HG03139 (cell line): ENCODE data around the gene CARD9.
"Not testable (repeated sequence)": the region's sequence is repeated elsewhere in the genome, so short reads cannot be mapped to it uniquely, and the experiment has no call there.

ENCODE experiments used
- ATAC-seq: cut with Tn5 transposase; IDR thresholded peaks from one replicate; pipeline ENCODE4 v1.9.1; 2021; ENCODE audit not compliant: unreplicated experiment

The CARD9 gene

DNA sequence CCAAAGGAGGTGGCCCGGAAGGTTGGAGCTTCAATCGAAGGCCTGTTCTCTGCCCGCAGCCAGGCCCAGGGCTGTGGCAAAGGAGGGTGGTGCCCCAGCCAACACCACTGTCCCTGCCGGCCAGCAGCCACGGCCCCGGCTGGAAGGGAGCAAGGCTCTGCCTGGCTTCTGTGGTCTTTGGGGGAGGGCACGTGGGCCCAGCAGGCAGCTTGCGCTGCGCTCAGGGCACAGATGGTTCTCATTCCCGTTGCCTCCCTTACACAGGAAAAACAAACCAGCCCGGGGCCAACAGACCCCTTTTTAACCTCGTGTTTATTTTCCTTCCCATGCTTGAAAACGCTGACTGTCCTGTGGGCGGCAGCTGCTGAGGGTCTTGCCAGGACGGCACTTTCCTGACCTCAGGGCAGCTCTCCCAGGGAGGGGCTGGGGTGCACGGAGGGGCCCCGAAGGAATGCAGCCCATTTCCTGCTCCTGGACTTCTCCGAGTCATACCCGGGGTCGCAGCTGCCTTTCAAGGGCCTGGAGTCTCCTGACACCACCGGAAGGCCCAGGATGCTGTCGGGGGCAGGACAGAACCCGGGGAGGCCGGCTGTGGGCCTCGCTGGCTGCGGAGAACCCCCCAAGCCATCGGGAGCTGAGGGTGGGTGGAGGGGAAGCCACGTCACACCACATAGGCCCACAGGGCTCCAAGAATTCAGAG is 47.3 kb downstream of the CARD9 start:
- no peak for ATAC-seq

DNA sequence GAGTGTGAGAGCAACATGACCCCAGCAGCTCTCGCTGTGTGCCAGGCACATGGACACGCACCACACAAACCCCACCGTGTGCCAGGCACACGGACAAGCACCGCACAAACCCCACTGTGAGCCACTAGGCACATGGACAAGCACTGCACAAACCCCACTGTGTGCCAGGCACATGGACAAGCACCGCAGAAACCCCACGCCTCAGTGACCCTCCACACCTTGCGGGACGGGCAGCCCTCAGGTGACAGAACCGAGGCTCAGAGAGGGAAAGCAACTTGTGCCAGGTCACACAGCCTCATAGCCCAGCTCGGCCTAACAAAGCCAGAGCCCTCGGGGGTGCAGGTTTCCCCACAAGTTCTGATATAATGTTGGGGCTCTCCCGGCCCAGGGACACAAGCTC is 48.1 kb downstream of the CARD9 start:
- ATAC-seq: no peak

DNA sequence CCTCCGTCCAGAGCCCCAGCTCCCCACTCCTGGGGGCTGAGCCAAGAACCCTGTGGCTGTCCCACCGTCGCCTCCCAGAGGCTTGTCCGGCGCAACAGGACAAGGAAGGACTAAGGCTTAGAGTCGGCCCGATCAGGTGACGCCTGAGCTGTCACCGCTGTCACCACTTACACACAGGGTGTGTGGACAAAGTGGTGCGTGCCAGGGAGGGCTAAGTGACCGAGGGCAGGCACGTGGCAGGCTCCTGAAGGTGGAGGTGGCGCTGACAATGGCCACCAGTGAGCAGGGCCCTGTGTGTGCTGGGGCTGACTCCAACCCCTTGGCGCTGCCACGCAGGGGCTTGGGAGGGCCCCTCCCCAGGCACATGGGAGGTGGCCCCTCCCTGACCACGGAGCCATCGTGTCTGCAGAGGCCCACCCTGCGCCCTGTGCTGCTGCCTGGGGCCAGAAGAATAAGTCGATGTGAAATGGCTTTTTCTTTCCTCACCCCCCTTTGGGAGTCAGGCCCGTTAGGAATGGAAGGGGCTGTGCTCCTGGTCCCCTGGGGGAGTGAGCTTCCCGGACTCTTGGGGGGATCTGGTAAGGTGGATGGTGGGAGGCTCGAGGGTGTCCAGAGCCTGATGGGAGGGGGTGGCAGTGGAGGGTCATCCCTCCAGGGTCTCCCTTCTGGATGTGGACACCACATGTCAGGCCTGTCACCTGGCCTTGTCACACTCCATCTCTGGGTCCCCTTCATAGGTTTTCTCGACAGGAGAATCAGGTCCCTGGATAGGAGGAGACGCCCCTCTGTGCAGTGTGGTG is 48.8 kb downstream of the CARD9 start:
- no peak for ATAC-seq

DNA sequence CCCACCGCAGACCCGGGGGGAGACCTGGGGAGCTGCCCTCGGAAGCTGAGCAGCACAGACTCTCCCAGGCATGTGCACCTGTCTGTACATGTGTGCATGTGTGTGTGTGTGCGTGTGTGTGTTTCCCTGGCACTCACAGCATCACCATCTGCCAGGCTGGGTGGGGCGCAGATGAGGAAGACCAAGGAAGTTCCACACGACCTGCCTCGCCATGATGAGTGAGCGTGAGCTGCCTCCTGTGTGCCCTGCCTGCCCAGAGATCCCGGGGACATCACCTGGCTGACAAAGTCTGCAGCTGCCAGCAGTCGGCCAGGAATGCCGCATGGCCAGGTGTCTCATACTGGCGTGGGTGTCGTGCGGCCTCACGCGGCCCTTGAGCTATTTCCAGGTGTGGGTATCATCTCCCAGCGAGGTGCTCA is 50.1 kb downstream of the CARD9 start:
- ATAC-seq: no peak

DNA sequence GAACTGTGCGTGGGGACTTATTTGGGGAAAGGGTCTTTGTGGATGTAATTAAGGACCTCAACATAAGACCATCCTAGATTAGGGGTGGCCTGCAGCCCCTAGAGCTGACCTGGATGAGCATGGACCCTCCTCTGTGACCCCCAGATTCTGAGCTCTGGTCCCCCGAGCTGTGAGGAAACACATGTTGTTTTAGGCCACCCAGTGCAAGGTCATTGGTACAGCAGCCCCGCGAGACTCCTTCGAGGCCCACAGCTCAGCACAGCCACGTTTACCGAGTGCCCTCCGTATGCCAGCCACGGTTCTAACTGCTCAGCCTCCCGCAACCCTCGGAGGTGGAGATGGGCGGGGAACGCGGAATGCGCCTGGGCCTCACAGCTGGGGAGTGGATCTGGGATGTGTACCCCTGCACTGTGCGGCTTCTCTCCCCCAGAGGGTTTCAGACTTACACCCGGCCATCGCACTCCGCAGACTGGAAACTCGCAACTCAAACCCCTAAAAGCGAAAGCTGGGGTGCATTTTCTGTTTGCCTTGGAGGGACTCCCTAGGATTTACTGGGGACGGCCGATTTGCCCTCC is 50.6 kb downstream of the CARD9 start:
- no peak for ATAC-seq

DNA sequence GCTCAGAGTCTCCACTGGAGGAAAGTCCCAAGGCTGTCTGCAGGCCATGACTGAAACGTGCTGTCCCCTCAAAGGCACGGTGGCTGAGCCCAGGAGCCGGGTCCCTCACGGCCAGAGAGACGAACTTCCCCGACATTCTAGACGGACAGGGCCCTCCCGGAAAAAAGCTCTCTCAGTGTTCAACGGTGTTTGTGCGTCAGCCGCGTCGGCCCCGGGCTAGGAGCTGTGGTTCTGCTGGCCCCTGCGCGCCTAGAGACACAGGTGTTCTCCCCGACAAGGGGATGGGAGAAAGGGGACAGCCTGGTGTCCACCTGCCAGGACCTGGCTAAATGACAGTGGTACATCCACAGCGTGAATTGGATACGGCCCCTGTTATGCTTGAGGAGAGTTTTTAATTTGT is 51.9 kb downstream of the CARD9 start:
- ATAC-seq: no peak

DNA sequence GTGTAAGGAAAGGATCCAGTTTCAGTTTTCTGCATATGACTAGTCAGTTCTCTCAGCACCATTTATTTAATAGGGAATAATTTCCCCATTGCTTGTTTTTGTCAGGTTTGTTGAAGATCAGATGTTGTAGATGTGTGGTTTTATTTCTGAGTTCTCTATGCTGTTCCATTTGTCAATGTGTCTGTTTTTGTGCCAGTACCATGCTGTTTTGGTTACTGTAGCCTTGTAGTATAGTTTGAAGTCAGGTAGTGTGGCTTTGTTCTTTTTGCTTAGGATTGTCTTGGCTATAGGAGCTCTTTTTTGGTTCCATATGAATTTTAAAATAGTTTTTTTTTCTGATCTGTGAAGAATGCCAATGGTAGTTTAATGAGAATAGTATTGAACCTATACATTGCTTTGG is 52.5 kb downstream of the CARD9 start:
- ATAC-seq: not testable (repeated sequence)

DNA sequence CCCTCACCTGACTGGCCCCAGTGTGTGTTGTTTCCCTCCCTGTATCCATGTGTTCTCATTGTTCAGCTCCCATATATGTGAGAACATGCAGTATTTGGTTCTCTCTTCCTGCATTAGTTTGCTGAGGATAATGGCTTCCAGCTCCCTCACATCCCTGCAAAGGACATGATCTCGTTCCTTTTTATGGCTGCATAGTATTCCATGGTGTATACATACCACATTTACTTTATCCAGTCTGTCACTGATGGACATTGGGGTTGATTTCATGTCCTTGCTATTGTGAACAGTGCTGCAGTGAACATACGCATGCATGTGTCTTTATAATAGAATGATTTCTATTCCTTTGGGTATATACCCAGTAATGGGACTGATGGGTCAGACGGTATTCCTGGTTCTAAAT is 53.5 kb downstream of the CARD9 start:
- ATAC-seq: not testable (repeated sequence)

DNA sequence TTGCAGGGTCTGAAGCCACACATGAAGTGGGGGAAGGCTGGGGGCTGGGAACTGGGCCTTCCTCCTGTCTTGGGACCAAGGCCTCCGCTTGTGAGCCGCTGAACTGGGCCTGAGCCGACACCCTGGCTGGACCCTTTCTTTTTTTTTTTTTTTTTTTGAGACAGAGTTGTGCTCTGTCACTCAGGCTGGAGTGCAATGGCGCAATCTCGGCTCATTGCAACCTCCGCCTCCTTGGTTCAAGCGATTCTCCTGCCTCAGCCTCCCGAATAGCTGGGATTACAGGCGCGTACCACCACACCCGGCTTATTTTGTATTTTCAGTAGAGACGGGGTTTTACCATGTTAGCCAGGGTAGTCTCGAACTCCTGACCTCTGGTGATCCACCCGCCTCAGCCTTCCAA is 54.2 kb downstream of the CARD9 start:
- ATAC-seq: not testable (repeated sequence)

DNA sequence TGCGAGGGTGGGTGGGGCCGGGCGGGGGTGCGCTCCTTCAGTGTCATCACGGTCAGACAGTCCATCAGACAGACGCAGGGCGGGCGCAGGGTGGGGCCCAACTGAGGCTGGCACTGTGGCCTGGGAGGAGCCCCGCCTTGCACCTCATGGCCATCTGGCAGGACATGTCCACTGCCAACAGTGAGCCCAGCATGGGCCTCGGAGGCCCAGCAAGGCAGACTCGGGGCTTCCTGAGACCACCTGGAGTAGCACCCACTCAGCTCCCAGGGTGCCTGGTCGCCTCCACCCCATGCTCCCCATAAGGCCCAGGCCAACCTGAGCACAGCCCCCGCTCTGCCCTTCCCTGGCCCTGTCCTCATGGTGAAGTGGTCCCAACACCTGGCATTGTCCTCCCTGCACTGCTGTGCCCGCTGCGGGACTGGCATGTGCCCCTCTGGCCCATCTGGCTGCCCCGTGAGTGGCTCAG is 54.7 kb downstream of the CARD9 start:
- ATAC-seq: no peak

DNA sequence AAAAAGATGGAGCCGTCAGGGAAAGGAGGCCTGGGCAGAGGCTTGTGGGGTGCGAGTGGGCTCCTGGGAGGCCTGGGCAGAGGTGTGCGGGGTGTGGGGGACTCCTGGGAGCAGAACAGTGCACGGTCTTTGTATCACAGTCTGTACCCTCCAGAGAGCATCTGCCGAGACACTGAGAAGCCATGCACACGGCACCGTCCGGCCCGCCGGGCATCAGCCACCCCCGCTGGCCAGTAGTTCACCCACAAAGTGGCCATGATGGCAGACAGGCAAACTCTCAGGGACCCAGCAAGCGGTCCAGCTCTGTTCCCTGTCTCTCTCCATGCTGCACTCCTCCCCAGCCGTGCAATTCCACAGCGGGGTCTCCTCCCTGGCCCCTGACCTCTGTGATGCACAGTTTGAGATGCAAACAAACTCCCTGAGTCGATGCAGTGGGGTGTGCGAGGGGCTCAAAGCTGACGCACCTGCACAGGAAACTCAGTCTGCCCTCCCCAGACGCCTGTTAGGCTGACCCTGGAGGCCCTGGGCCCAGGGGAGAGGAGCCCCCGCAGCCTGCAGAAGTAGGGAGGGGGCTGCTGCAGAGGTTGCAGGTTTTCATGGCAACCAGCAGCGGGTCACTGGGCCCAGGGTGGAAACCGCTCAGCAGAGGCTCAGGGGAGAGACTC is 55.2 kb downstream of the CARD9 start:
- ATAC-seq: no peak

DNA sequence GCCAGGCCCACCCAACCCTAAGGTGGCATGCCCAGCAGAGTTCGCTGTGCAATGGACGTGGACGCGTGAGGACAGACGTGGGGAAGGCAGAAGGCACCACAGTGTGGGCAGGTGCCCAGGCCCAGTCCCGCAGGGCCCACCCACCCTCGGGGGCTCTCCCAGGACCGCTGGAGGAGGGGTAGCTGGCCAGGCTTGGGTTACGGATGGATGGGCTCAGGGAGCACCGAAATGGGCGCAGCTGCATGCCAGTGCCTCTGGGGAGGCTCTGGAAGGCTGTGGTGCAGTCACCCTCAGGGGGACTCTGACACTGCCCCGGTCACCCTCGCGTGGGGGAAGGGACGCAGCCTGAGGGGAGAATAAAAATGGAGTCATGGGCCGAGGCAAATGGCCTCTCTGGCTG is 55.8 kb downstream of the CARD9 start:
- no peak for ATAC-seq

DNA sequence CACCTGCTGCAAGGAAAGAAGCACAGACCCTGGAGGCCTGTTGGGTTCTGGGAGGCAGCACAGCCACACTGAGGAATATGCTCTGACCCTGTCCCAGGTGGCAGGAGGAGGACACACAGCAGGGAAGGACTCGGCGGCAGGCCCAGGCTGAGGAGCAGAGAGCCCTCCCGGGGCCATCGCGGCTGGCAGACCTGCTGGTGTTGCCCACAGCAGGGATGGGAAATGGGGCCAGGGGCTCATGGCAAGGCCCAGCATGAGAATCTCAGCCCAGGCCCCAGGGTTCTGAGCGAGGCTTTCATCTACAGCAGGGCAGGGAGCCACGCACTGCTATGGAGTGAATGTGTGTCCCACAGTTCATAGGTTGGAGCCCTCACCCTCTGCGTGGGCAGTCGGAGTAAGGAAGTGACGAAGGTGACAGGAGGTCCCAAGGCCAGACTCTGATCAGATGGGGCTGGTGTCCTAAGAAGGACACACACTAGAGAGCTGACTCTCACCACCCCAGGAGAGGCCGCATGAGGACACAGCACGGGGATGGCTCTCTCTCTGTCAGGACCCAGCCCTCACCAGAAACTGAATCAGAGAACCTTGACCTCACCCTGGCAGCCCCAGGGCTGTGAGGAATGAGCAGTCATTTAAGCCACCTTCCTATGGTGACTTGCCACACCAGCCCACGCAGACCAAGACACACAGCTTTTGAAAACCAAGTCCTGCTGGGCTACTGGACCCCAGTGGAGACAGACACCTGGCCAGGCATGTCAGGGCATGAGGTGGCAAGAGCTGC is 56.4 kb downstream of the CARD9 start:
- no peak for ATAC-seq

DNA sequence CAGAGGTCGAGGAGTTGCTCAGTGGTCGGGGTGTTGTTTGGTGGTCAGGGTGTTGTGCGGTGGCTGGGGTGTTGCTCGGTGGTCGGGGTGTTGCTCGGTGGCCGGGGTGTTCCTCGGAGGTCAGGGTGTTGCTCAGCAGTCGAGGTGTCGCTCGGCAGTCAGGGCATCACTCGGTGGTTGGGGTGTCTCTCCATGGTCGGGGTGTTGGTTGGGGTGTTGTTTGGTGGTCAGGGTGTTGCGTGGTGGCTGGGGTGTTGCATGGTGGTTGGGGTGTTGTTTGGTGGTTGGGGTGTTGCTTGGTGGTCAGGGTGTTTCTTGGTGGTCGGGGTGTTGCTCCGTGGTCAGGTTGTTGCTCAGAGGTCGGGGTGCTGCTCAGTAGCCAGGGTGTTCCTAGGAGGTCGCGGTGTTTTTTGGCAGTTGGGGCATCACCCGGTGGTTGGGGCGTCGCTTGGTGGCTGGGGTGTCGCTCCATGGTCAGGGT is 57.2 kb downstream of the CARD9 start:
- no peak for ATAC-seq

DNA sequence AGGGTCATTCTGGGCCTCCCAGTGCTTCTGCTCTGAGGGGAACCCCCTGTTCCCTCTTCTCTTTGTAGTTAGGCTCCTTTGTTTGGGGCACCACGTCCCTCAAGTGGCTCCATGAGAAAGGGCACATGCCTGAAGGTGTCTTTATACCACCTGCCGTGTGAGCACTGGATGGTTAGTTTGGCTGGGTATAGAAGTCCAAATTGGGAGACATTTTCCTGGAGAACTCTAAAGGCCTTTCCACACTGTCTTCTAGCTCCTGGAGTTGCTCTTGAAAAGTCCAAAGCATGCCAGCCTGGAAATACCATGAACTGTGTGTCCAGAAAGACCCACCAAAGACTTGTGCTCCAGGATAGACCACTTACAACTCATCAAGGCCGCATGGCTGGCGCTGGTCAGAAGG is 58.5 kb downstream of the CARD9 start:
- ATAC-seq: no peak

DNA sequence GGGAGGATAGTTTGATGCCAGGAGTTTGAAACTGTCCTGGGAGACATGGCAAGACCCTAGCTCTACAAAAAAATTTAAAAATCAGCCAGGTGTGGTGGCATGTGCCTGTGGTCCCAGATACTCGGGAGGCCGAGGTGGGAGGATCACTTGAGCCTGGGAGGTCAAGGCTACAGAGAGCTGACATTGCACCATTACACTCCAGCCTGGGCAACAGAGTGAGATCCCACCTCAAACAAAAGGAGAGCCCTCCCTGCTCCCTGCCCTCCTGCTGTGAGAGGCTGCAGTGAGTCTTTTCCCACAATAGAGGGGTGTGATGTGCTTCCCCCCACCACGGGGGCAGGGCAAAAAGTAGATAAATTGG is 59.4 kb downstream of the CARD9 start:
- no peak for ATAC-seq
